Measurements from ENCODE around the gene PDX1. TPM values are rescaled to one million over a fixed set of nuclear protein-coding genes. Genes with fewer than 3 reads are reported as not detected.

PDX1 gene
- total and polyA plus RNA-seq, 9 of the 15 experiments (the other 6 are each of a cell fraction or from before 2014, with no cell fraction given): not detected

DNA sequence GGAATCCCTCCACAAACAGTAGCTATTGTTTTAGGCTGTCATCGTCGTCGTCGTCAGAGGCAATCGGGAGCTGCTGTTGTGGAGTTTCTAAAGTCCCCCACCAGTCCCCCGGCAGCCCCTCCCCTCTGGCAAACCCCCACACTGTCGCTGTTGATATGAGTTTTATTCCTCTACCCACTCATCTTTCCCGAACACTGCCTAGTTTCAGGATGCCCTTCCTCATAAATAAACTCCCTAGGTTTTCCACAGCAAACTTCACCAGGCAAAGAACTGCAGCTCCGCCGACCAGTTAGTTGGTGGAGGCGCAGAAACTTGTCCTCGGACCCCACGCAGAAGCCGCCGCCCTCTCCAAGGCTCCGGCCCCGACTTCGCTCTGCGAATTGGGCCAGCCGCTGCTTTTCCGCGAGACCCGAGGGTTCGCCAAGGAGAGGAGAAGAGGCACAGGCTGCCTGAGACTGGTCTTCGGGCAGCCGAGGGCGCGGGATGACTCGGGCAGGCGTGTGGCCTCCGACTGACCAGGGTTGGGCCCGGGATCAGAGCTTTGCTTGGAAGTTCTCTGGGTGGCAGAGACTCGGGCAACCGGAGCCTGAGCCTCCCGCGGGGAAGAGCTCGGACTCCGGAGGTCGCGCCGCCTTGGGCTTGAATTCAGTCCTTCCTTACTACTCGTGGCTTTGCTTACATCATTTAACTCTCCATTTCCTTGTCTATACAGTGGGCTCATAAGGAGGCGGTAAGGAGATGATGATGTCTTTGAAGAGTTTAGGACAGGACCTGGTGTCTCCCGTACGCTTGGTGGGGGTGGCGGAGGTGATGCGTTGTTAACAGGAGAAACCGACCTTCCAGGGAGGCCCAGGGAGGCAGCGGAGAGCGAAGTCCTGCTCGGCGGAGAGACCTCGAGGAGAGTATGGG is 7.9 kb downstream of the PDX1 start:
- Histone ChIP-seq H3K27ac (ENCODE audit: extremely low read depth, low read depth, low read length) (no peak overlapping the region), H3K9me3 (replicated peaks; ENCODE audit: control insufficient read depth, insufficient read depth, low read depth, low read length) (no peaks in the 10 kb centered on the region), H3K9ac (ENCODE audit: insufficient read depth in 1 of 2, low read depth in 2 of 2, low read length in 2 of 2) (no peak overlapping the region), H3K36me3 (ENCODE audit: control insufficient read depth, insufficient read depth, low read length) (no peaks in the 10 kb centered on the region), H3K79me2 (ENCODE audit: control insufficient read depth, insufficient read depth, low read length) (no peaks in the 10 kb centered on the region), H4K20me1 (replicated peaks; ENCODE audit: control insufficient read depth, insufficient read depth, low read length) (no peaks in the 10 kb centered on the region), H3K4me1 (replicated peaks in 1 of 2; ENCODE audit: control insufficient read depth in 2 of 2, insufficient read depth in 2 of 2, low read length in 2 of 2) (no peaks in the 10 kb centered on the region; a peak in 1 of 5 replicates), H2AFZ (ENCODE audit: low read depth, low read length) (no peak overlapping the region), H3K27me3 (ENCODE audit: control insufficient read depth in 2 of 2, insufficient read depth in 2 of 2, low read length in 2 of 2) (peaks cover 2 to 38% of the 10 kb centered on the region in 2 experiments; a peak in 4 of 5 replicates), H3K4me2 (ENCODE audit: insufficient read depth, low read length) (no peak overlapping the region), H3K9me1 (ENCODE audit: control insufficient read depth, insufficient read depth, low read length) (no peaks in the 10 kb centered on the region), H3K4me3 (no peak overlapping the region)
- no TSS peak for BruUV-seq (replicated peaks)
- DNase-seq (ENCODE audit: extremely low read depth in 1 of 4, low spot score in 3 of 4) (no peak), FAIRE-seq (no peak), ATAC-seq (no peak)
- in situ Hi-C loops (cut with MboI): no loop called here
- intact Hi-C loops (cut with micrococcal nuclease): no loop called here
- CTCF ChIA-PET (ENCODE audit: low intra/inter-chr PET ratio): no interaction called here
- TF ChIP-seq SIN3B (IDR thresholded peaks at IDR 0.05; ENCODE audit: low read depth) (no peak), MCM5 (IDR thresholded peaks at IDR 0.05; ENCODE audit: low read depth) (no peak), ZNF143 (CRISPR knock-in tag; IDR thresholded peaks at IDR 0.05) (no peak), ZNF23 (CRISPR knock-in tag; IDR thresholded peaks at IDR 0.05) (no peak), FUS (optimal IDR thresholded peaks at IDR 0.05; ENCODE audit: low read depth, low read length) (no peak), TCFL5 (CRISPR knock-in tag; conservative IDR thresholded peaks at IDR 0.05) (no peak), COPS2 (conservative IDR thresholded peaks at IDR 0.05) (no peak), KDM2B (CRISPR knock-in tag; IDR thresholded peaks at IDR 0.05) (no peak), RUNX1 (IDR thresholded peaks at IDR 0.05; ENCODE audit: low read depth) (no peak), SMARCE1 (IDR thresholded peaks at IDR 0.05) (no peak), RBM25 (IDR thresholded peaks at IDR 0.05; ENCODE audit: low read depth, low read length, severe bottlenecking) (no peak), CHD2 (IDR thresholded peaks at IDR 0.05; ENCODE audit: low read depth, low read length) (no peak), KLF13 (tag; IDR thresholded peaks at IDR 0.05; ENCODE audit: borderline replicate concordance, low read depth) (no peak), ADNP (tag; IDR thresholded peaks at IDR 0.05) (no peak), ZNF707 (CRISPR knock-in tag; conservative IDR thresholded peaks at IDR 0.05) (no peak)
- TF ChIP-seq, protein P1, sequence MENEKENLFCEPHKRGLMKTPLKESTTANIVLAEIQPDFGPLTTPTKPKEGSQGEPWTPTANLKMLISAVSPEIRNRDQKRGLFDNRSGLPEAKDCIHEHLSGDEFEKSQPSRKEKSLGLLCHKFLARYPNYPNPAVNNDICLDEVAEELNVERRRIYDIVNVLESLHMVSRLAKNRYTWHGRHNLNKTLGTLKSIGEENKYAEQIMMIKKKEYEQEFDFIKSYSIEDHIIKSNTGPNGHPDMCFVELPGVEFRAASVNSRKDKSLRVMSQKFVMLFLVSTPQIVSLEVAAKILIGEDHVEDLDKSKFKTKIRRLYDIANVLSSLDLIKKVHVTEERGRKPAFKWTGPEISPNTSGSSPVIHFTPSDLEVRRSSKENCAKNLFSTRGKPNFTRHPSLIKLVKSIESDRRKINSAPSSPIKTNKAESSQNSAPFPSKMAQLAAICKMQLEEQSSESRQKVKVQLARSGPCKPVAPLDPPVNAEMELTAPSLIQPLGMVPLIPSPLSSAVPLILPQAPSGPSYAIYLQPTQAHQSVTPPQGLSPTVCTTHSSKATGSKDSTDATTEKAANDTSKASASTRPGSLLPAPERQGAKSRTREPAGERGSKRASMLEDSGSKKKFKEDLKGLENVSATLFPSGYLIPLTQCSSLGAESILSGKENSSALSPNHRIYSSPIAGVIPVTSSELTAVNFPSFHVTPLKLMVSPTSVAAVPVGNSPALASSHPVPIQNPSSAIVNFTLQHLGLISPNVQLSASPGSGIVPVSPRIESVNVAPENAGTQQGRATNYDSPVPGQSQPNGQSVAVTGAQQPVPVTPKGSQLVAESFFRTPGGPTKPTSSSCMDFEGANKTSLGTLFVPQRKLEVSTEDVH (IDR thresholded peaks at IDR 0.05; ENCODE audit: low read depth, partially characterized antibody): no peak
- POLR2A ChIA-PET: interaction anchor here (0.6 kb wide), 1 partner anchor 1269 kb away, joined by 3 read pairs; no protein-coding TSS in a partner anchor
- 3% methylated on average over 13 of the region's 53 CpGs for WGBS (ENCODE audit: insufficient coverage, low coverage, missing lambda C conversion rate)

Data from K562 (cell line).